HG03558 (cell line): Measurements from ENCODE around the gene TJAP1.

Source experiments
- ATAC-seq: cut with Tn5 transposase; IDR thresholded peaks from one replicate; pipeline ENCODE4 v1.9.1; 2021; ENCODE audit warnings: moderate number of reproducible peaks; ENCODE audit not compliant: unreplicated experiment; ENCODE audit errors: extremely low read depth

TJAP1 gene

GRCh38 chr6:43477235-43478007, at the start of gene TJAP1:
Gene TJAP1, plus strand, starts transcription at chr6:43477570. Its CDS starts 21,432 bp downstream, at chr6:43499002.
- ATAC-seq, result no peak

- ATAC-seq, result no peak
Observed at GRCh38 chr6:43428112-43428570, 49.2 kb upstream of the TJAP1 start.

GRCh38 chr6:43428874-43429273, 48.5 kb upstream of the TJAP1 start:
- ATAC-seq, result no peak

- ATAC-seq, result no peak
Observed at GRCh38 chr6:43432009-43432945, 45.1 kb upstream of the TJAP1 start.

GRCh38 chr6:43433148-43433547, 44.2 kb upstream of the TJAP1 start:
- ATAC-seq, result no peak

- ATAC-seq, result no peak
Observed at GRCh38 chr6:43434001-43434840, 43.1 kb upstream of the TJAP1 start.

- ATAC-seq, result no peak
Observed at GRCh38 chr6:43434943-43435342, 42.4 kb upstream of the TJAP1 start.

- no peak for ATAC-seq
Observed at GRCh38 chr6:43435682-43436437, 41.5 kb upstream of the TJAP1 start.

- no peak for ATAC-seq
Observed at GRCh38 chr6:43436577-43437282, 40.6 kb upstream of the TJAP1 start.

GRCh38 chr6:43437700-43438099, 39.7 kb upstream of the TJAP1 start:
- no peak for ATAC-seq

GRCh38 chr6:43442935-43443334, 34.4 kb upstream of the TJAP1 start:
- ATAC-seq, result no peak

- no peak for ATAC-seq
Observed at GRCh38 chr6:43444036-43444435, 33.3 kb upstream of the TJAP1 start.

GRCh38 chr6:43444582-43444981, 32.8 kb upstream of the TJAP1 start:
- ATAC-seq, result no peak

GRCh38 chr6:43445576-43445975, 31.8 kb upstream of the TJAP1 start:
- no peak for ATAC-seq

- ATAC-seq, result no peak
Observed at GRCh38 chr6:43447604-43448003, 29.8 kb upstream of the TJAP1 start.

GRCh38 chr6:43448916-43449315, 28.5 kb upstream of the TJAP1 start:
- ATAC-seq, result no peak

- no peak for ATAC-seq
Observed at GRCh38 chr6:43450699-43451131, 26.7 kb upstream of the TJAP1 start.

GRCh38 chr6:43451348-43451747, 26.0 kb upstream of the TJAP1 start:
- no peak for ATAC-seq

GRCh38 chr6:43451939-43452338, 25.4 kb upstream of the TJAP1 start:
- ATAC-seq, result no peak
